Measurements from ENCODE around the gene CCIN. TPM values are rescaled to one million over a fixed set of nuclear protein-coding genes. Genes with fewer than 3 reads are reported as not detected.
"Not testable (repeated sequence)": the region's sequence is repeated elsewhere in the genome, so short reads cannot be mapped to it uniquely, and the experiment has no call there.

CCIN gene
- total and polyA plus RNA-seq, 2 of the 4 experiments (the other 2 are of a cell fraction): 0.80 to 1.1 TPM

DNA sequence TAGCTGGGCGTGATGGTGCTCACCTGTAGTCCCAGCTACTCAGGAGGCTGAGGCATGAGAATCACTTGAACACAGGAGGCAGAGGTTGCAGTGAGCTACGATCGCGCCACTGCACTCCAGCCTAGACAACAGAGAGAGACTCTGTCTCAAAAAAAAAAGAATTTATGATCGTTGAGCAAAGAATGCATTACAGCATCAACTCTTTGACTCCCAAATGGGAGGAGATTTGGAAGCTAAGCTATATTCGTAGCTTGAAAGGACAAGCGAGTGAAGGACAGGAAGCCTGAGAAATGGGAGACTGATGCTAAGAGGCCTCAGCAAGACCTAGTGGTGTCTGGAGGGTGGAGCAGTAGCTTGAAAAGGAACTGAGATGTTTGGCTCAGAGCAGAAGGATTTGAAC lies 10.3 kb upstream of the CCIN start:
- H3K56ac ChIP-seq (ENCODE audit: extremely low read depth, insufficient read depth, low read length): no peak overlapping the region
- TF ChIP-seq POLR2A (IDR thresholded peaks at IDR 0.05; ENCODE audit: low read depth, low read length) (no peak), MAFK (IDR thresholded peaks at IDR 0.05; ENCODE audit: low read depth, low read length) (no peak)
- H3K4me2 ChIP-seq (ENCODE audit: low read depth, low read length): no peak overlapping the region
- no peak overlapping the region for H2BK120ac ChIP-seq (ENCODE audit: low read depth, low read length)
- H3K9me3 ChIP-seq (ENCODE audit: control insufficient read depth, insufficient read depth, low read length): peaks cover 2% of the 10 kb centered on the region; the same call in 1 of the 2 replicates
- H3K27me3 ChIP-seq (ENCODE audit: control insufficient read depth, insufficient read depth, low read length): no peaks in the 10 kb centered on the region
- BruUV-seq (replicated peaks): no TSS peak
- no peak overlapping the region for H3K4me3 ChIP-seq (ENCODE audit: insufficient read depth, low read depth, low read length)
- peaks cover 20% of the 10 kb centered on the region for H3K36me3 ChIP-seq (ENCODE audit: control insufficient read depth, insufficient read depth, low read length)
- peak overlapping the region; percentile 56 for H2AK5ac ChIP-seq (ENCODE audit: low read depth, low read length)
- in situ Hi-C loops (cut with MboI; ENCODE audit: low sequenced_read_pairs): no loop called here
- no peak overlapping the region for H4K8ac ChIP-seq (ENCODE audit: low read depth in 2 of 2, low read length in 2 of 2)
- POLR2A ChIA-PET (ENCODE audit: unreplicated experiment): no interaction called here
- H3K4me1 ChIP-seq (ENCODE audit: control insufficient read depth, insufficient read depth, low read length): peaks cover 23% of the 10 kb centered on the region
- H3K9ac ChIP-seq (ENCODE audit: low read depth, low read length): no peak overlapping the region
- dilution Hi-C loops (cut with HindIII; ENCODE audit: low sequenced_read_pairs, unreplicated experiment): no loop called here
- no peak overlapping the region for H2BK5ac ChIP-seq (ENCODE audit: low read depth, low read length, poor library complexity, severe bottlenecking)
- DNase-seq: peak; percentile 35
- H3K14ac ChIP-seq (replicated peaks; ENCODE audit: low read depth, low read length): no peak overlapping the region
- H3K79me1 ChIP-seq (ENCODE audit: low read depth in 1 of 2, low read length in 2 of 2): peaks cover 0 to 23% of the 10 kb centered on the region in 2 experiments; a peak in 2 of 4 replicates
- no peak overlapping the region for H2BK15ac ChIP-seq (ENCODE audit: low read depth, low read length)
- H2AK9ac ChIP-seq (replicated peaks; ENCODE audit: low read depth, low read length, poor library complexity): no peak overlapping the region
- H4K20me1 ChIP-seq (ENCODE audit: insufficient read depth, low read length): no peaks in the 10 kb centered on the region
- no peak overlapping the region for H3K18ac ChIP-seq (ENCODE audit: low read depth, low read length)
- no CpG with 5 or more reads among the region's 7 CpGs for WGBS, 2 experiments (ENCODE audit: extremely low coverage in 2 of 2, insufficient read length in 1 of 2)
- H4K91ac ChIP-seq (ENCODE audit: insufficient read depth, low read depth, low read length): no peak overlapping the region
- H4K5ac ChIP-seq (ENCODE audit: low read depth, low read length): no peak overlapping the region
- peak overlapping the region; percentile 42 for H2BK20ac ChIP-seq (ENCODE audit: low read depth, low read length)
- peak overlapping the region; percentile 40; the same call in 1 of the 2 replicates for H3K4ac ChIP-seq (ENCODE audit: low read depth, low read length)
- H3K27ac ChIP-seq (ENCODE audit: insufficient read depth, low read length): no peak overlapping the region
- intact Hi-C loops (cut with micrococcal nuclease): no loop called here
- CTCF ChIA-PET: no interaction called here
- peaks cover 35% of the 10 kb centered on the region for H3K9me1 ChIP-seq (ENCODE audit: insufficient read depth, low read length)
- H2AFZ ChIP-seq (replicated peaks; ENCODE audit: low read length, poor library complexity): no peak overlapping the region
- ATAC-seq (ENCODE audit: low read depth): no peak
- no peak overlapping the region; the same call in 1 of the 2 replicates for H3K23ac ChIP-seq (ENCODE audit: low read depth, low read length)

DNA sequence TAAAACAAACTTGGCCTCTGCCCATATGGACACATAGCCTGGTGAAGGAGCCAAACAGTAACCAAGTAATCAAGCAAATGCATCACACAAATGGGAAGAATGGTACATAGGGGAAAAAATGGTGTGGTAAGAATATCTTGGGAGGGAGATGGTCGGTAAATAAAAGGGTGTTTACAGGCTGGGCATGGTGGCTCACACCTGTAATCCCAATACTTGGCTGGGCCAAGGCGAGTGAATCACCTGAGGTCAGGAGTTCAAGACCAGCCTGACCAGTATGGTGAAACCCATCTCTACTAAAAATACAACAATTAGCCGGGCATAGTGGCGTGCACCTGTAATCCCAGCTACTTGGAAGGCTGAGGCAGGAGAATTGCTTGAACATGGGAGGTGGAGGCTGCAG lies 9.7 kb upstream of the CCIN start:
- H4K20me1 ChIP-seq (ENCODE audit: insufficient read depth, low read length); H4K5ac ChIP-seq (ENCODE audit: low read depth, low read length); H3K9me3 ChIP-seq (ENCODE audit: control insufficient read depth, insufficient read depth, low read length); H3K4me2 ChIP-seq (ENCODE audit: low read depth, low read length); H2AFZ ChIP-seq (replicated peaks; ENCODE audit: low read length, poor library complexity); H4K91ac ChIP-seq (ENCODE audit: insufficient read depth, low read depth, low read length); H3K56ac ChIP-seq (ENCODE audit: extremely low read depth, insufficient read depth, low read length); H3K4me3 ChIP-seq (ENCODE audit: insufficient read depth, low read depth, low read length); H4K8ac ChIP-seq (ENCODE audit: low read depth in 2 of 2, low read length in 2 of 2); CTCF ChIA-PET; intact Hi-C loops (cut with micrococcal nuclease); H3K4ac ChIP-seq (ENCODE audit: low read depth, low read length); H2AK9ac ChIP-seq (replicated peaks; ENCODE audit: low read depth, low read length, poor library complexity); H3K14ac ChIP-seq (replicated peaks; ENCODE audit: low read depth, low read length); in situ Hi-C loops (cut with MboI; ENCODE audit: low sequenced_read_pairs); BruUV-seq (replicated peaks); ATAC-seq (ENCODE audit: low read depth); H2BK15ac ChIP-seq (ENCODE audit: low read depth, low read length); H2BK120ac ChIP-seq (ENCODE audit: low read depth, low read length); H3K9ac ChIP-seq (ENCODE audit: low read depth, low read length); H3K18ac ChIP-seq (ENCODE audit: low read depth, low read length); dilution Hi-C loops (cut with HindIII; ENCODE audit: low sequenced_read_pairs, unreplicated experiment); H2BK5ac ChIP-seq (ENCODE audit: low read depth, low read length, poor library complexity, severe bottlenecking); H3K27me3 ChIP-seq (ENCODE audit: control insufficient read depth, insufficient read depth, low read length); POLR2A ChIA-PET (ENCODE audit: unreplicated experiment); H3K23ac ChIP-seq (ENCODE audit: low read depth, low read length); H3K27ac ChIP-seq (ENCODE audit: insufficient read depth, low read length); DNase-seq: not testable (repeated sequence)
- Histone ChIP-seq H3K36me3 (ENCODE audit: control insufficient read depth, insufficient read depth, low read length) (peaks cover 17% of the 10 kb centered on the region), H3K4me1 (ENCODE audit: control insufficient read depth, insufficient read depth, low read length) (peaks cover 22% of the 10 kb centered on the region), H2BK20ac (ENCODE audit: low read depth, low read length) (peak overlapping the region; percentile 42; the same call in 1 of the 2 replicates), H2AK5ac (ENCODE audit: low read depth, low read length) (0 out of 2 replicates have a peak overlapping the region, but pooled peaks have one; percentile 21), H3K79me1 (ENCODE audit: low read depth in 1 of 2, low read length in 2 of 2) (peaks cover 0 to 23% of the 10 kb centered on the region in 2 experiments; a peak in 2 of 4 replicates), H3K9me1 (ENCODE audit: insufficient read depth, low read length) (peaks cover 36% of the 10 kb centered on the region)
- 100% methylated on average over 1 of the region's 4 CpGs; no CpG with 5 or more reads in 1 of the 2 experiments for WGBS, 2 experiments (ENCODE audit: extremely low coverage in 2 of 2, insufficient read length in 1 of 2)
